Mammary epithelial cell (primary cell): Measurements from ENCODE around the gene RXRA.

ENCODE experiments used
- CTCF ChIP-seq, 2 donors: IDR thresholded peaks in 1 of 2; conservative IDR thresholded peaks in 1 of 2; 2 replicates each; pipeline ENCODE4 v1.5.1; 2011 to 2012; ENCODE audit warnings: inconsistent platforms in 2 of 2, low read length in 2 of 2, mild to moderate bottlenecking in 2 of 2, control low read depth in 1 of 2, low read depth in 1 of 2; ENCODE audit not compliant: insufficient read depth in 1 of 2; ENCODE audit errors: extremely low read depth in 1 of 2
- EZH2 ChIP-seq: IDR thresholded peaks from 2 replicates; pipeline ENCODE4 v1.6.1; 2012; ENCODE audit warnings: low read length, inconsistent platforms, borderline replicate concordance

- TF ChIP-seq CTCF (conservative IDR thresholded peaks at IDR 0.05 in 1 of 2, IDR thresholded peaks at IDR 0.05 in 1 of 2; ENCODE audit: extremely low read depth in 1 of 2, insufficient read depth in 1 of 2, low read depth in 1 of 2, low read length in 2 of 2) = no peak
- TF ChIP-seq EZH2 = no peak
Measured at GRCh38 chr9:134474055-134474370, 147.8 kb downstream of the RXRA start.
